GM19328 (cell line): ENCODE results near the gene DNAJC10.
"Not testable (repeated sequence)": the region's sequence is repeated elsewhere in the genome, so short reads cannot be mapped to it uniquely, and the experiment has no call there.

ENCODE experiments used
- ATAC-seq: cut with Tn5 transposase; IDR thresholded peaks from one replicate; pipeline ENCODE4 v1.9.1; 2021; ENCODE audit warnings: mild to moderate bottlenecking, moderate library complexity; ENCODE audit not compliant: unreplicated experiment

The DNAJC10 gene

GRCh38 chr2:182719116-182719515 lies 3.1 kb downstream of the DNAJC10 start:
- not testable (repeated sequence) for ATAC-seq

GRCh38 chr2:182724656-182725055 lies 8.6 kb downstream of the DNAJC10 start:
- ATAC-seq, result no peak

DNA sequence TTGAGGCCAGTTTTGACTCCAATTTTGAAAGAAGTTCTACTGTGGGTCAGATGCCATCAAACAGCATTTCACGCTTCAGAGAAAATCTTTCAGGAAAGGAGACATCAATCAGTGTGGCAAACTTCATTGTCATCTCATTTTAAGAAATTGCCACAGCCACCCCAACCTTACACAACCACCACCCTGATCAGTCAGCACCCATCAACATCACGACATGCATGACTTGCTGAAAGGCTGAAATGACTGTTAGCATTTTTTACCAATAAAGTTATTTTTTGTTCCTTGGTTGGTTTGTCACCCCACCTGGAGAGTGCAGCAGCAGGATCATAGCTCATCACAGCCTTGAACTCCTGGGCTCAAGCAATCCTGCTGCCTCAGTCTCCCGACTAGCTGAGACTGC lies 10.4 kb downstream of the DNAJC10 start:
- no peak for ATAC-seq

- ATAC-seq, result no peak
Observed at GRCh38 chr2:182728014-182728413, 12.0 kb downstream of the DNAJC10 start.

GRCh38 chr2:182729710-182730339 lies 13.8 kb downstream of the DNAJC10 start:
- ATAC-seq, result no peak

GRCh38 chr2:182730486-182730885 lies 14.4 kb downstream of the DNAJC10 start:
- ATAC-seq, result no peak

- no peak for ATAC-seq
Observed at GRCh38 chr2:182732736-182733135, 16.7 kb downstream of the DNAJC10 start.

- no peak for ATAC-seq
Observed at GRCh38 chr2:182733572-182733971, 17.5 kb downstream of the DNAJC10 start.

GRCh38 chr2:182736856-182737255 lies 20.8 kb downstream of the DNAJC10 start:
- ATAC-seq, result not testable (repeated sequence)

GRCh38 chr2:182740701-182741100 lies 24.6 kb downstream of the DNAJC10 start:
- no peak for ATAC-seq

DNA sequence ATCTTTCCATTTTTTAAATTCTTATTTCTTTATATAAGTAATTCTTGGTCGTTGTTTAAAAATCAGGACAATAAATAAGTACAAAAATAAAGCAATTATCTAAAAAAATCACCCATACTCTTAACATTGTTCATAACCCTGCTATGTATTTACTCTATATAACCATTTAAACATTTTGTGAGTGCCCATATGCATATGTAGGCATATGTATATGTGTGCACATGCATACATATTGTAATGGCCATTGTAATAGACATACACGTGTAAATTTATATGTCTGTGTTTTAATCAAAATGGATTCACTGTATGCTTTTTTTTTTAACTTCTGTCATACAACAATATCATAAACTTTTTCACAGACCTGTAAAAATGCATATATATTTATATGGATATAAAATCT lies 25.6 kb downstream of the DNAJC10 start:
- ATAC-seq, result no peak

DNA sequence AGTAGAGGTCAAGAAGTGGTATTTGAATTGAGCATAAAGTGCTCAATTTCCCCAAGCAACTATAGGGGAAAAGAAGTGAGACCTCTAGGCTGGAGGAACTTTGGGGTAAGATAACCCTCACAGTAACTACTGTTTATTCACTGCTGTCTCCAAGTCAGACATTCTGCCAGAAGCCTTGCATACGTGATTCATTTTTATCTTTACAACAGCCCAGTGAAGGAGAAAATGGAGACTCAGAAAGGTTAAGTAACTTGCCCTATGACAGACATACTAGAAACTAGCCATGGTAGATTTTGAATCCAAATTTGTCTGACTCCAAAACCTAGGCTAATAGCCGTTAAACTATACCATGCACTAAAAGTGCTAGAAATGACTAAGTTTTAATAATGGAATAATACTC lies 28.4 kb downstream of the DNAJC10 start:
- no peak for ATAC-seq

DNA sequence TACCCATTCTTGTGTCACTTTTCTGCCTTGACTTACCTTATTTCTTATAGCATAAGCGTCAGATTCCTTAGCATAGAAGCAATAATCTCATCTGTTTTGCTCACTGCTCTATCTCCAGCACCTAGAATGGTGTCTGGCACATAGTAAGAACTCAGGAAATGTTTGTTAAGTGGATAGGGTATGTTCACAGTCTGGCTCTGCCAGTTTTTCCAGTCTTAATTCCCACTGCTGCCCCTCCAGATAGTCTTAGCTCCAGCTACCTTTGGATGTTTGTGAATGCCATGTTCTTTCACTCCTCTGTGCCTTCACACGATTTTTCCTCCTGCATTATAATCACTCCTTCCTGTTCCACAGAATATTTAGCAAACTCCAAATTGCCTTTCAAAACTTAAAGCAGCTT lies 29.0 kb downstream of the DNAJC10 start:
- ATAC-seq, result no peak

DNA sequence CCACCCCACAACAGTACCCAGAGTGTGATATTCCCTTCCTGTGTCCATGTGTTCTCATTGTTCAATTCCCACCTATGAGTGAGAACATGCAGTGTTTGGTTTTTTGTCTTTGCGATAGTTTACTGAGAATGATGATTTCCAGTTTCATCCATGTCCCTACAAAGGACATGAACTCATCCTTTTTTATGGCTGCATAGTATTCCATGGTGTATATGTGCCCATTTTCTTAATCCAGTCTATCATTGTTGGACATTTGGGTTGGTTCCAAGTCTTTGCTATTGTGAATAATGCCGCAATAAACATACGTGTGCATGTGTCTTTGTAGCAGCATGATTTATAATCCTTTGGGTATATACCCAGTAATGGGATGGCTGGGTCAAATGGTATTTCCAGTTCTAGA lies 29.8 kb downstream of the DNAJC10 start:
- not testable (repeated sequence) for ATAC-seq

DNA sequence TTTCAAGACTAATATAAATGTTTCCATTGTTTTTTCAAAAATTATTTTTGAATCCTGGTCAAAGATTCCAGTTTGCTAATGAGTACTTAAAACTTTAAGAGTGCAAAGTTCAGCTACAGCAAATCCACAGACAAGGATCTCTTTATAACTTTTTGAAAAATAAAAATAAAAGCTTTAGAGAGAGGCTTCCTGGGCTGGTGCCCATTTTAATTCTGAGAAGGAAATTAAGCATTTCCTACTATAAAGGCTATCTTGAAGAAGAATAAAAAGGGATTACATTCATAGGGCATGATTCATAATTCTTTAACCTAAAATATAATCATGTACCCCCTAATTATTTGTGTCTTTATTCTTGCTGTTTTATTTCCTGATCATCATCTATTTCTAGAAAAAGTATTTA lies 38.2 kb downstream of the DNAJC10 start:
- no peak for ATAC-seq

DNA sequence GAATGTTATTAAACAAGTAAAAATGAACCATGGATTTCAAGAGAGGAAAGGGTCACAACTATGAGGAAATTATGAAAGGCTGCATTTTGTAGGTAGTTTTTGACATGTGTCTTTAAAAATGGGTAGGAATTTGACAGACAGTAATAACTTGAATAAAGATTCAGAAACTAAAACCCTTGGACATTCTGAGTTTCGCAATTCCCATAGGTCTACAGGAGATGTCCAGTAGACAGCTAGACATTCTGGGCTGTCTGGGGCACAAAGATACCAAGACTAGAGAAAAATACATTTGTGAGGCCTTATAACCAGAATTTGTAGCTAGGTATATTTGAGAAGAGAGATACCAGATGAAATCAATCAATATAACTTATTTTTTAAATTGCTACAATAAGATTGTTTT lies 42.3 kb downstream of the DNAJC10 start:
- no peak for ATAC-seq

DNA sequence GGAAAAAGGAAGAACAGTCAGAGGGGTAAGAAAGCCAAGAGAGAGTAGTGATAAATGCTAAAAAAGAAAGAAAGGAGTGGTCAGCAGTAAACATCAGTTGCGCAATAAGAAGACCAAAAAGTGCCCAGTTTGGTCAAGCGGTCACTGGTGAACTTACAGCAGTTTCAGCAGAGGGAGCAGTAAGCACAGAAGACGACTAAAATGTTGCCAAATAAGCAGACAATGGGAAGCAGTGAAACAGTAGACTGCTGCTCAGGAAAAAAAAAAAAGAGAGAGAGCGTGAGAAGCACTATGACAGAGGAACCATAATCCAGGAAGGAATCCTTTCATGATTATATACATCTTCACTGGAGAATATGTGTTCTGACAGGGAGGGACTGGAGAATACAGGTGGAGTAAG lies 45.8 kb downstream of the DNAJC10 start:
- ATAC-seq, result no peak

DNA sequence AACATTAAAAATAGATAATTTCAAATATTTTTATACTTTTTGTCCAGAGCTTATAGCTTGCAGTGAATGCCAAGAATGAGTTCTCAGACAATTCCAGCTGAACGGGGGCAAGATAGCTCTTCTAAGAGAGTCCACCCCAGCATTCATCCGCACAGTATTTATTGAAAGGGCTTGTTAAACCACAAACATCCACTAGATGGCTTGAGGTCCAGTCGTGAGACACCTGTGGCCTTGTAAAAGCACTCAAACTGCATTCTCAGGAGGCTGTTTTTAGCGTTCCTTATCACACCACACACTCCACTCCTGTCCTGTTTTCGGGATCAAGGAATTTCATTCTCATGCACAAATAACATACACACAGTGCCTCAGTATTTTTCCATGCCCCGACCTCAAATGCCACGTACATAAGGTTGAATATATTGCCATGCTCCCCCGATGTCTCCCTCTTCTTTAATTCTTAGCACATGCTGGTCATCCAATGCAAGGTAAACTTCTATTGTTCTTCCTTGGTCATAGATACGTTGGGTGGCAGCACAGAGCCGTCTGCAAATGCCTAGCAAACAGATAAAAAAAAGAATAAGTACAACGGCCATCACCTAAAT lies 47.4 kb downstream of the DNAJC10 start:
- no peak for ATAC-seq

DNA sequence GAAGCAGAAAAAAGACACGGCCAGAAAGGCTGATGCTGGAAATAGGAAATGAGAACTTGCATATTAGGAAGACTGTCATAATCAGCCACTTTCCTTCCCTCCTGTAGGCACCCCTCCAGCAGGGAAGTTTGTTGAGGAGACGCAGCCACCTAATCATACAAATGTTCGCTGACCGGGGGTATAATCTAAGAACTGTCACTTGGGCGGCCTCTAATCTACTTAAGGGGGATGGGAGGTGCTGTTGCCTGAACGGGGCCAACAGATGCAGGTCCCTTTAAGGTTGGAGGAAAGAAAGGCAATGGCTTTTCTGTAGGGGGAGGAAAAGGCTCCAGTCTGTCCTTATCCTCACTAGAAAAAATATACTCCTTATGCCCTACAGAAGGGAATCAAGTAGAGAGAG lies 50.6 kb downstream of the DNAJC10 start:
- ATAC-seq, result no peak

- no peak for ATAC-seq
Observed at GRCh38 chr2:182767578-182767977, 51.5 kb downstream of the DNAJC10 start.

DNA sequence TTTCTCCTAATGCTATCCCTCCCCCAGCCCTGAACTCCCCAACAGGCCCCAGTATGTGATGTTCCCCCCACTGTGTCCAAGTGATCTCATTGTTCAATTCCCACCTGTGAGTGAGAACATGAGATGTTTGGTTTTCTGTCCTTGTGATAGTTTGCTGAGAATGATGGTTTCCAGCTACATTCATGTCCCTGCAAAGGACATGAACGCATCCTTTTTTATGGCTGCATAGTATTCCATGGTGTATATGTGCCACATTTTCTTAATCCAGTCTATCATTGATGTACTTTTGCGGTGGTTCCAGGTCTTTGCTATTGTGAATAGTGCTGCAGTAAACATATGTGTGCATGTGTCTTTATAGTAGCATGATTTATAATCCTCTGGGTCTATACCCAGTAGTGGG lies 52.9 kb downstream of the DNAJC10 start:
- not testable (repeated sequence) for ATAC-seq

DNA sequence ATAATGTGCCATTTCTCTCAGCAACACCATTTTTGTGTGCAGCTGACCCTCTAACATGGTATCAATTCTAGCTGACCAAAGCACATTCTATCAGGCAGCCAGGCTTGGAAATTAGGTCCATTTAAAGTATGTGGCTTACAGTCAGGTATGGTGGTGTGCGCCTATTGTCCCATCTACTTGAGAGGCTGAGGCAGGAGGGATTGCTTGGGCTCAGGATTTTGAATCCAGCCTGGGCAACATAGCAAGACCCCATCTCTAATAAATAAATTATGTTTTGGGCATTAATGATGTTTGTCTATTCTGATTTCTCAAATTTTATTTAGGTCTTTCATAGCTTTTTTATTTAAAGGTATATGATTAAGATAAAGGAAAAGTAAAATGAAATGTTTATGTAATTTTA lies 63.3 kb downstream of the DNAJC10 start:
- no peak for ATAC-seq

GRCh38 chr2:182781099-182781498 lies 65.0 kb downstream of the DNAJC10 start:
- ATAC-seq, result not testable (repeated sequence)
